ENCODE data around the gene SLC27A5.

DNA sequence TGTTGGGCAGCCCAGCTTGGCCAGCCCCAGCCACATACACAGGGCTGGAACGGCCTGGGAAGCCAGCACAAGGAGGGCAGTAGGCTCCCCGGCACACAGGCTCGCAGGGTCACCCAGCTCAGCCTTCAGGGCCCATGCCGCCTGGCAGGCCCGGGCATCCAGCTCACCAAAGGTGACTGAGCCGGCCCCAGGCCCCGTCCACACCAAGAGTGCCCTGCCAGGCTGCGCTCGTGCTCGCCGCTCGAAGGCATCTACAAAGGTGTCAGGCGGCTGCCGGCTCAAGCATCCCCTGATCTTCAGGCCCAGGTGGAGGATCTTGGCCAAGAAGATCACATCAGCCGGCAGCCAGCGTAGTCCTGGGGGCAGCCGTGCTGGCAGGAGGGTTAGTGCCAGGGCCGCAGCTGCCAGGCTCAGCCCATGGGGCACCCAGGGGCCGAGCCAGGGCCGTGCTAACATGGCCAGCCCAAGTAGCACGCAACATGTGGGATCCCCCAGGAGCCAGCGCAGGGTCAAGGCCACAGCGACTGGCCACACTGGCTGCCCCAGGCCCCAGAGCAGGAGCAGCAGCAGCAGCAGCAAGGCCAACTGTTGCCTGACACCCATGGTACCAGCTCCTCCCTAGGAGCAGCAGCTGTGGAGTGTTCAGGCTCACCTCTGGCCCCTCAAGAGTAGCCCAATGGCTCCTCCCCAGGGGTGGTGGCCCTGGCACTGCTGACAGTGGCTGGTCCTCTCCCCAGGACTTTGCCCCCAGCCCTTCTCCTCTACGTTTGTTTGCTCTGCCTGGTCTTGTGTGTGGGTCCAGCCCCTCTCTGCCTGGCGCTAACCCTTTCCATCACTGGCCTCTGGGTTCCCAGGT lies at the start of gene SLC27A5:
- TF ChIP-seq, protein P1, sequence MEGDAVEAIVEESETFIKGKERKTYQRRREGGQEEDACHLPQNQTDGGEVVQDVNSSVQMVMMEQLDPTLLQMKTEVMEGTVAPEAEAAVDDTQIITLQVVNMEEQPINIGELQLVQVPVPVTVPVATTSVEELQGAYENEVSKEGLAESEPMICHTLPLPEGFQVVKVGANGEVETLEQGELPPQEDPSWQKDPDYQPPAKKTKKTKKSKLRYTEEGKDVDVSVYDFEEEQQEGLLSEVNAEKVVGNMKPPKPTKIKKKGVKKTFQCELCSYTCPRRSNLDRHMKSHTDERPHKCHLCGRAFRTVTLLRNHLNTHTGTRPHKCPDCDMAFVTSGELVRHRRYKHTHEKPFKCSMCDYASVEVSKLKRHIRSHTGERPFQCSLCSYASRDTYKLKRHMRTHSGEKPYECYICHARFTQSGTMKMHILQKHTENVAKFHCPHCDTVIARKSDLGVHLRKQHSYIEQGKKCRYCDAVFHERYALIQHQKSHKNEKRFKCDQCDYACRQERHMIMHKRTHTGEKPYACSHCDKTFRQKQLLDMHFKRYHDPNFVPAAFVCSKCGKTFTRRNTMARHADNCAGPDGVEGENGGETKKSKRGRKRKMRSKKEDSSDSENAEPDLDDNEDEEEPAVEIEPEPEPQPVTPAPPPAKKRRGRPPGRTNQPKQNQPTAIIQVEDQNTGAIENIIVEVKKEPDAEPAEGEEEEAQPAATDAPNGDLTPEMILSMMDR (IDR thresholded peaks at IDR 0.05; ENCODE audit: borderline replicate concordance, extremely low read depth, low read length, poor library complexity, severe bottlenecking): no peak
- TF ChIP-seq EZH2 (IDR thresholded peaks at IDR 0.05; ENCODE audit: borderline replicate concordance, low read depth, low read length, severe bottlenecking): no peak

All from DND-41 (cell line).